Stimulated activated CD4-positive, alpha-beta T cell treated with anti-CD3 and anti-CD28 coated beads, Interleukin-12 subunit alpha, Interleukin-12 subunit beta, amount 100 ng/mL, for 4 hours (primary cell): ENCODE results near the gene KCNG2.

Experiments
- DNase-seq: peaks from one replicate; pipeline ENCODE4 v3.0.0-alpha.2; 2020

The KCNG2 gene

GRCh38 chr18:79769698-79770500 lies 27.8 kb upstream of the KCNG2 start:
- no peak for DNase-seq

- DNase-seq, result no peak
These were observed 27.3 kb upstream of the KCNG2 start for GRCh38 chr18:79770501-79770815.

GRCh38 chr18:79770826-79771225 lies 26.9 kb upstream of the KCNG2 start:
- no peak for DNase-seq

- no peak for DNase-seq
These were observed 26.2 kb upstream of the KCNG2 start for GRCh38 chr18:79771446-79772107.

- no peak for DNase-seq
These were observed 25.5 kb upstream of the KCNG2 start for GRCh38 chr18:79772108-79772864.

GRCh38 chr18:79772865-79773696 lies 24.7 kb upstream of the KCNG2 start:
- no peak for DNase-seq

GRCh38 chr18:79774111-79774510 lies 23.6 kb upstream of the KCNG2 start:
- DNase-seq, result no peak

- no peak for DNase-seq
These were observed 22.1 kb upstream of the KCNG2 start for GRCh38 chr18:79775441-79776221.

GRCh38 chr18:79776674-79777073 lies 21.1 kb upstream of the KCNG2 start:
- DNase-seq, result no peak

GRCh38 chr18:79778291-79778791 lies 19.4 kb upstream of the KCNG2 start:
- DNase-seq, result no peak

GRCh38 chr18:79779021-79779699 lies 18.6 kb upstream of the KCNG2 start:
- DNase-seq, result no peak

GRCh38 chr18:79779700-79780190 lies 18.0 kb upstream of the KCNG2 start:
- no peak for DNase-seq

- no peak for DNase-seq
These were observed 17.2 kb upstream of the KCNG2 start for GRCh38 chr18:79780547-79780946.

- DNase-seq, result no peak
These were observed 16.3 kb upstream of the KCNG2 start for GRCh38 chr18:79781331-79781941.

GRCh38 chr18:79782566-79783308 lies 15.0 kb upstream of the KCNG2 start:
- no peak for DNase-seq

GRCh38 chr18:79784071-79784913 lies 13.4 kb upstream of the KCNG2 start:
- no peak for DNase-seq

GRCh38 chr18:79784965-79785770 lies 12.6 kb upstream of the KCNG2 start:
- DNase-seq, result no peak

GRCh38 chr18:79785831-79786230 lies 11.9 kb upstream of the KCNG2 start:
- DNase-seq, result no peak
